GM12873 (cell line): ENCODE results near the gene ECPAS.

Source experiments
- CTCF ChIP-seq: IDR thresholded peaks from 2 replicates; pipeline ENCODE4 v1.5.1; 2012; ENCODE audit warnings: low read depth, mild to moderate bottlenecking, moderate library complexity, low read length, control low read depth; ENCODE audit not compliant: insufficient read depth; ENCODE audit errors: missing control alignments

The ECPAS gene

GRCh38 chr9:111458139-111459009 lies 25.8 kb downstream of the ECPAS start:
- TF ChIP-seq CTCF: no peak

GRCh38 chr9:111456529-111456928 lies 27.7 kb downstream of the ECPAS start:
- no peak for TF ChIP-seq CTCF

- TF ChIP-seq CTCF: no peak
These were observed 28.5 kb downstream of the ECPAS start for GRCh38 chr9:111455638-111456037.

GRCh38 chr9:111454751-111455150 lies 29.4 kb downstream of the ECPAS start:
- TF ChIP-seq CTCF: no peak

- no peak for TF ChIP-seq CTCF
These were observed 32.6 kb downstream of the ECPAS start for GRCh38 chr9:111451570-111451969.

GRCh38 chr9:111450124-111450523 lies 34.1 kb downstream of the ECPAS start:
- no peak for TF ChIP-seq CTCF

GRCh38 chr9:111449705-111450104 lies 34.5 kb downstream of the ECPAS start:
- no peak for TF ChIP-seq CTCF
